Endothelial cell of umbilical vein (primary cell): Measurements from ENCODE around the gene SPRED1. TPM values are rescaled to one million over a fixed set of nuclear protein-coding genes. Genes with fewer than 3 reads are reported as not detected.

ENCODE experiments used
- BruUV-seq: library from RNA; stranded (reverse); fragments of 400-500 nt; replicated peaks from 2 replicates; lab custom pipeline; 2021; lab: Mats Ljungman, UMichigan
- CTCF ChIA-PET: fragments of 300-600, 350-600 bp; sonication (Branson Sonifier 250); formaldehyde crosslinking; loops from one replicate; lab custom pipeline; 2021; ENCODE audit warnings: antibody characterized with exemption, inconsistent platforms; lab: Charles Lee
- POLR2A ChIA-PET: fragments of 300-600, 350-600 bp; sonication (Branson Sonifier 250); formaldehyde crosslinking; loops from one replicate; lab custom pipeline; 2021; ENCODE audit warnings: antibody characterized with exemption, inconsistent platforms; lab: Charles Lee
- DNase-seq: peaks from one replicate; pipeline ENCODE4 v3.0.0-alpha.2; 2011; ENCODE audit warnings: low read depth, low spot score
- FAIRE-seq: peaks from 2 replicates; lab custom pipeline; 2011; peaks lifted over from hg19 to GRCh38; lab: Jason Lieb, UNC
- H2AFZ ChIP-seq: 2 replicates; pipeline ENCODE4 v1.6.0; 2012; ENCODE audit warnings: low read depth, low read length, control low read depth, inconsistent platforms
- H3K27ac ChIP-seq: 2 replicates; pipeline ENCODE4 v1.5.1; 2011; ENCODE audit warnings: low read depth, mild to moderate bottlenecking, control low read depth, low read length, moderate library complexity; ENCODE audit not compliant: insufficient read depth
- H3K27me3 ChIP-seq, 2 experiments: 2 replicates each; pipeline versions ENCODE4 v1.6.0 to v1.6.1; 2011; ENCODE audit warnings: low read length in 2 of 2, mixed read lengths in 1 of 2; ENCODE audit not compliant: control insufficient read depth in 2 of 2, insufficient read depth in 2 of 2
- H3K36me3 ChIP-seq, 2 experiments: 2 replicates in 1 of 2; 3 replicates in 1 of 2; pipeline ENCODE4 v1.5.1; 2011; ENCODE audit warnings: low read length in 2 of 2, mild to moderate bottlenecking in 1 of 2, moderate library complexity in 1 of 2; ENCODE audit not compliant: control insufficient read depth in 2 of 2, insufficient read depth in 2 of 2; ENCODE audit errors: extremely low read depth in 1 of 2
- H3K4me1 ChIP-seq: 3 replicates; pipeline ENCODE4 v1.5.1; 2011; ENCODE audit warnings: mild to moderate bottlenecking, low read length; ENCODE audit not compliant: control insufficient read depth, insufficient read depth; ENCODE audit errors: extremely low read depth
- H3K4me2 ChIP-seq: 2 replicates; pipeline ENCODE4 v1.6.1; 2011; ENCODE audit warnings: low read length, control low read depth, mixed read lengths; ENCODE audit not compliant: insufficient read depth
- H3K4me3 ChIP-seq, 3 experiments: fragments of 200-600 bp in 1 of 3; sonication (generic), shearing (Covaris generic) in 1 of 3; replicated peaks in 1 of 3; 2 replicates each; pipeline ENCODE4 v1.5.1; 2011 to 2016; ENCODE audit warnings: control low read depth in 3 of 3, low read length in 3 of 3, mild to moderate bottlenecking in 2 of 3, inconsistent platforms in 1 of 3, low read depth in 1 of 3, moderate library complexity in 1 of 3; ENCODE audit not compliant: insufficient read depth in 1 of 3
- H3K79me2 ChIP-seq: 2 replicates; pipeline ENCODE4 v1.6.0; 2012; ENCODE audit warnings: low read length, inconsistent platforms; ENCODE audit not compliant: control insufficient read depth, insufficient read depth
- H3K9ac ChIP-seq: replicated peaks from 2 replicates; pipeline ENCODE3; 2011; ENCODE audit warnings: low read length, control low read depth; ENCODE audit not compliant: insufficient read depth; ENCODE audit errors: extremely low read depth
- H3K9me1 ChIP-seq: replicated peaks from 3 replicates; pipeline ENCODE4 v1.6.0; 2011; ENCODE audit warnings: mild to moderate bottlenecking, low read length; ENCODE audit not compliant: control insufficient read depth, insufficient read depth; ENCODE audit errors: extremely low read depth
- H3K9me3 ChIP-seq: replicated peaks from 2 replicates; pipeline ENCODE4 v1.5.1; 2012; ENCODE audit warnings: low read length, inconsistent platforms; ENCODE audit not compliant: control insufficient read depth, insufficient read depth
- H4K20me1 ChIP-seq: replicated peaks from 2 replicates; pipeline ENCODE3; 2011; ENCODE audit warnings: mild to moderate bottlenecking, low read length; ENCODE audit not compliant: control insufficient read depth, insufficient read depth; ENCODE audit errors: extremely low read depth
- EZH2 ChIP-seq: IDR thresholded peaks from 2 replicates; pipeline ENCODE4 v1.6.1; 2012; ENCODE audit warnings: borderline replicate concordance, low read depth, mild to moderate bottlenecking, moderate library complexity, low read length, inconsistent platforms; ENCODE audit not compliant: severe bottlenecking
- FOS ChIP-seq: IDR thresholded peaks from 2 replicates; pipeline ENCODE4 v1.6.1; 2011; ENCODE audit warnings: mild to moderate bottlenecking, low read length, moderate library complexity, borderline replicate concordance; ENCODE audit not compliant: insufficient read depth
- GATA2 ChIP-seq: IDR thresholded peaks from 2 replicates; pipeline ENCODE4 v1.7.0; 2011; ENCODE audit warnings: low read depth, mild to moderate bottlenecking, moderate library complexity, mixed read lengths, low read length; ENCODE audit not compliant: insufficient read length, insufficient read depth
- JUN ChIP-seq: IDR thresholded peaks from 2 replicates; pipeline ENCODE4 v1.6.1; 2011; ENCODE audit warnings: borderline replicate concordance, low read depth; ENCODE audit not compliant: insufficient read length, insufficient read depth
- MYC ChIP-seq: IDR thresholded peaks from one replicate; pipeline ENCODE4 v1.6.1; 2011; ENCODE audit warnings: mild to moderate bottlenecking, low read depth, low read length
- POLR2A ChIP-seq: IDR thresholded peaks from 2 replicates; pipeline ENCODE4 v1.6.1; 2012; ENCODE audit warnings: low read depth, mild to moderate bottlenecking, control low read depth, low read length
- POLR2AphosphoS5 ChIP-seq: IDR thresholded peaks from 2 replicates; pipeline ENCODE4 v1.6.1; 2012; ENCODE audit warnings: low read depth, mild to moderate bottlenecking, control low read depth, low read length, moderate library complexity; ENCODE audit not compliant: insufficient read depth
- dilution Hi-C: fragments of 300-500 bp; cut with MboI; formaldehyde crosslinking; loops from one replicate; pipeline ENCODE4 v1.15.0; 2019; ENCODE audit warnings: low sequenced_read_pairs; ENCODE audit not compliant: extremely low pct_ligation_motif_present
- intact Hi-C: fragments of 100-400 bp; cut with micrococcal nuclease; formaldehyde crosslinking; loops from one replicate; pipeline ENCODE4 v1.10.0; 2022
- polyA plus RNA-seq, 4 experiments: library from polyadenylated mRNA; depleted of rRNA in 3 of 4; stranded (reverse) in 3 of 4; unstranded in 1 of 4; fragments of >200 nt; gene quantifications; 2 replicates each; pipeline versions ENCODE4 v1.2.1 to v1.2.3, GENCODE V29; 2011 to 2012; ENCODE audit warnings: missing spikeins in 1 of 4
- total RNA-seq: library from RNA; stranded (reverse); gene quantifications from 2 replicates; pipeline ENCODE4 v1.2.3, GENCODE V29; 2021
- TF ChIP-seq, protein P1 (sequence below), 2 donors: IDR thresholded peaks; 1 replicate in 1 of 2; 2 replicates in 1 of 2; pipeline ENCODE4 v1.5.1; 2011; ENCODE audit warnings: low read length in 2 of 2, mild to moderate bottlenecking in 2 of 2, moderate library complexity in 2 of 2, control low read depth in 1 of 2, inconsistent platforms in 1 of 2, low read depth in 1 of 2; ENCODE audit not compliant: insufficient read depth in 1 of 2; ENCODE audit errors: extremely low read depth in 1 of 2
- TF ChIP-seq, protein P2 (sequence below): IDR thresholded peaks from 2 replicates; pipeline ENCODE4 v1.6.1; 2011; ENCODE audit not compliant: insufficient read depth, insufficient read length

SPRED1 gene
- total and polyA plus RNA-seq, 2 donors (not counting 3 experiments of a cell fraction or from before 2014, with no cell fraction given): 1.3 to 10.7 TPM

DNA sequence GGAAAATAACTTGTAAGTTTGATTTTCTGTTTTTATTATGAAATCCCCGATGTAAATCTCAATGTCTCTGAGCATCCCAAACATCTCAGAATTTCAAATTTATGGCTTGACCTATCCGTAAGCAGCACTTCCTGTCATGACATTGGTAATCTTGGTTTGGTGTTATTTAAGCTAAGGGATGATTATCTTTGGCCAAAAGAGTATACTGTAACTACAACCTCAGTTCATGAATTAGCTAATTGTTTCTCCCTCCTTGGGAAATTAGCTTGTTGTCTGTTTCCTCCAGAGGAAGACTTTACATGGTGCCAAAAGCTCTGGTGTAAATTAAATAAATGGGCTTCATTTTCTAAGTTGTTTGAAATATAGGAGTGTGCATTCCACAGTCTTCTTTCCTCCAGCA is 28.1 kb upstream of the SPRED1 start:
- Histone ChIP-seq H3K36me3 (no peaks in the 10 kb centered on the region), H3K27me3 (peaks cover 2 to 5% of the 10 kb centered on the region in 2 experiments), H3K4me1 (peaks cover 6% of the 10 kb centered on the region), H2AFZ (no peak overlapping the region), H3K4me2 (no peak overlapping the region), H3K79me2 (no peaks in the 10 kb centered on the region), H3K9ac (no peak overlapping the region), H3K9me1 (no peaks in the 10 kb centered on the region), H3K27ac (no peak overlapping the region), H4K20me1 (no peaks in the 10 kb centered on the region), H3K9me3 (no peaks in the 10 kb centered on the region), H3K4me3 (no peak overlapping the region)
- no TSS peak for BruUV-seq
- ChIA-PET CTCF (interaction anchor here (0.7 to 1.4 kb wide), 3 partner anchors 10 to 216 kb away, joined by 3 to 4 read pairs (median 3); no protein-coding TSS in a partner anchor), POLR2A (no interaction called here)
- intact Hi-C loops: no loop called here
- DNase-seq (no peak), FAIRE-seq (no peak)
- no peak for TF ChIP-seq MYC
- no peak for TF ChIP-seq POLR2A
- TF ChIP-seq, protein P1, sequence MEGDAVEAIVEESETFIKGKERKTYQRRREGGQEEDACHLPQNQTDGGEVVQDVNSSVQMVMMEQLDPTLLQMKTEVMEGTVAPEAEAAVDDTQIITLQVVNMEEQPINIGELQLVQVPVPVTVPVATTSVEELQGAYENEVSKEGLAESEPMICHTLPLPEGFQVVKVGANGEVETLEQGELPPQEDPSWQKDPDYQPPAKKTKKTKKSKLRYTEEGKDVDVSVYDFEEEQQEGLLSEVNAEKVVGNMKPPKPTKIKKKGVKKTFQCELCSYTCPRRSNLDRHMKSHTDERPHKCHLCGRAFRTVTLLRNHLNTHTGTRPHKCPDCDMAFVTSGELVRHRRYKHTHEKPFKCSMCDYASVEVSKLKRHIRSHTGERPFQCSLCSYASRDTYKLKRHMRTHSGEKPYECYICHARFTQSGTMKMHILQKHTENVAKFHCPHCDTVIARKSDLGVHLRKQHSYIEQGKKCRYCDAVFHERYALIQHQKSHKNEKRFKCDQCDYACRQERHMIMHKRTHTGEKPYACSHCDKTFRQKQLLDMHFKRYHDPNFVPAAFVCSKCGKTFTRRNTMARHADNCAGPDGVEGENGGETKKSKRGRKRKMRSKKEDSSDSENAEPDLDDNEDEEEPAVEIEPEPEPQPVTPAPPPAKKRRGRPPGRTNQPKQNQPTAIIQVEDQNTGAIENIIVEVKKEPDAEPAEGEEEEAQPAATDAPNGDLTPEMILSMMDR (IDR thresholded peaks at IDR 0.05; ENCODE audit: extremely low read depth in 1 of 2, insufficient read depth in 1 of 2, low read depth in 1 of 2, low read length in 2 of 2): no peak
- TF ChIP-seq, protein P2, sequence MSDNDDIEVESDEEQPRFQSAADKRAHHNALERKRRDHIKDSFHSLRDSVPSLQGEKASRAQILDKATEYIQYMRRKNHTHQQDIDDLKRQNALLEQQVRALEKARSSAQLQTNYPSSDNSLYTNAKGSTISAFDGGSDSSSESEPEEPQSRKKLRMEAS: no peak
- no peak for TF ChIP-seq GATA2
- TF ChIP-seq JUN: no peak
- TF ChIP-seq POLR2AphosphoS5: no peak
- TF ChIP-seq FOS: no peak
- TF ChIP-seq EZH2: no peak
- dilution Hi-C loops: no loop called here
